PFSK-1 (cell line): ENCODE data around the gene HLA-DRB5.

Source experiments
- FOXP2 ChIP-seq: optimal IDR thresholded peaks from 2 replicates; pipeline ENCODE3; 2011; ENCODE audit warnings: borderline replicate concordance, control low read depth, inconsistent platforms; ENCODE audit not compliant: insufficient read depth; ENCODE audit errors: extremely low read length, extremely low read depth
- POLR2AphosphoS5 ChIP-seq: IDR thresholded peaks from 2 replicates; pipeline ENCODE4 v1.6.1; 2012; ENCODE audit warnings: low read depth, mild to moderate bottlenecking, control low read depth, low read length, moderate library complexity
- REST ChIP-seq, 2 experiments: IDR thresholded peaks; 2 replicates each; pipeline versions ENCODE4 v1.6.1 to v1.8.0; 2011 to 2012; ENCODE audit warnings: low read depth in 2 of 2, low read length in 2 of 2, control low read depth in 1 of 2, inconsistent platforms in 1 of 2, mild to moderate bottlenecking in 1 of 2, moderate library complexity in 1 of 2; ENCODE audit not compliant: insufficient read depth in 1 of 2
- SIN3A ChIP-seq: IDR thresholded peaks from 2 replicates; pipeline ENCODE4 v1.6.1; 2012; ENCODE audit warnings: mild to moderate bottlenecking, low read length, moderate library complexity, borderline replicate concordance; ENCODE audit not compliant: insufficient read depth
- TAF1 ChIP-seq: IDR thresholded peaks from 2 replicates; pipeline ENCODE4 v1.6.1; 2012; ENCODE audit warnings: low read length, control low read depth, borderline replicate concordance; ENCODE audit not compliant: insufficient read depth

HLA-DRB5 gene

GRCh38 chr6:32522302-32523047 is 7.6 kb downstream of the HLA-DRB5 start:
- TF ChIP-seq FOXP2, result no peak
- no peak for TF ChIP-seq POLR2AphosphoS5
- TF ChIP-seq REST (IDR thresholded peaks at IDR 0.05; ENCODE audit: insufficient read depth in 1 of 2, low read depth in 2 of 2, low read length in 2 of 2), result no peak
- no peak for TF ChIP-seq TAF1
- TF ChIP-seq SIN3A, result no peak

- no peak for TF ChIP-seq FOXP2
- no peak for TF ChIP-seq POLR2AphosphoS5
- no peak for TF ChIP-seq TAF1
- no peak for TF ChIP-seq SIN3A
- no peak for TF ChIP-seq REST (IDR thresholded peaks at IDR 0.05; ENCODE audit: insufficient read depth in 1 of 2, low read depth in 2 of 2, low read length in 2 of 2)
Observed at GRCh38 chr6:32519910-32520258, 10.2 kb downstream of the HLA-DRB5 start.

GRCh38 chr6:32519118-32519909 is 10.8 kb downstream of the HLA-DRB5 start:
- TF ChIP-seq POLR2AphosphoS5, result no peak
- TF ChIP-seq TAF1, result no peak
- no peak for TF ChIP-seq FOXP2
- TF ChIP-seq SIN3A, result no peak
- no peak for TF ChIP-seq REST (IDR thresholded peaks at IDR 0.05; ENCODE audit: insufficient read depth in 1 of 2, low read depth in 2 of 2, low read length in 2 of 2)

GRCh38 chr6:32517654-32518445 is 12.2 kb downstream of the HLA-DRB5 start:
- TF ChIP-seq TAF1, result no peak
- no peak for TF ChIP-seq SIN3A
- TF ChIP-seq FOXP2, result no peak
- TF ChIP-seq POLR2AphosphoS5, result no peak
- TF ChIP-seq REST (IDR thresholded peaks at IDR 0.05; ENCODE audit: insufficient read depth in 1 of 2, low read depth in 2 of 2, low read length in 2 of 2), result no peak
